ENCODE data around the gene EIF4G3. TPM values are rescaled to one million over a fixed set of nuclear protein-coding genes. Genes with fewer than 3 reads are reported as not detected.

Gene EIF4G3
- total and polyA plus RNA-seq, 9 of the 15 experiments (the other 6 are each of a cell fraction or from before 2014, with no cell fraction given): 6.7 to 40.5 (median 32.1) TPM

GRCh38 chr1:20786253-20787028 lies 390.3 kb downstream of the EIF4G3 start (continued):
- TF ChIP-seq ZNF174 (CRISPR knock-in tag; IDR thresholded peaks at IDR 0.05) (no peak), ZNF79 (CRISPR knock-in tag; IDR thresholded peaks at IDR 0.05; ENCODE audit: low read depth) (no peak), RNF219 (CRISPR knock-in tag; IDR thresholded peaks at IDR 0.05) (no peak), RBM22 (IDR thresholded peaks at IDR 0.05; ENCODE audit: low read depth, low read length, poor library complexity, severe bottlenecking) (peak; percentile 89), TBL1XR1 (IDR thresholded peaks at IDR 0.05; ENCODE audit: low read length in 2 of 2) (no peak; a peak in 3 of 4 replicates), SLC30A9 (CRISPR knock-in tag; IDR thresholded peaks at IDR 0.05) (0 out of 2 replicates have a peak, but pooled peaks have one; percentile 50), PCBP2 (IDR thresholded peaks at IDR 0.05; ENCODE audit: low read depth, low read length, poor library complexity, severe bottlenecking) (no peak), SMAD4 (CRISPR knock-in tag; conservative IDR thresholded peaks at IDR 0.05) (peak; percentile 18; the same call in 1 of the 2 replicates), HDAC2 (IDR thresholded peaks at IDR 0.05) (no peak), CBX8 (IDR thresholded peaks at IDR 0.05; ENCODE audit: borderline replicate concordance, extremely low read depth, low read depth, low read length, poor library complexity, severe bottlenecking) (no peak), ZMIZ1 (IDR thresholded peaks at IDR 0.05; ENCODE audit: low read depth in 2 of 2, low read length in 2 of 2) (no peak; a peak in 1 of 4 replicates), ZBTB1 (CRISPR knock-in tag; IDR thresholded peaks at IDR 0.05; ENCODE audit: borderline replicate concordance, low read depth) (0 out of 2 replicates have a peak, but pooled peaks have one; percentile 71), MEF2D (tag; conservative IDR thresholded peaks at IDR 0.05; ENCODE audit: low read depth) (no peak), ZNF398 (CRISPR knock-in tag; IDR thresholded peaks at IDR 0.05) (no peak), MAFF (IDR thresholded peaks at IDR 0.05; ENCODE audit: low read length) (no peak), STAT5A (IDR thresholded peaks at IDR 0.05; ENCODE audit: borderline replicate concordance, low read length) (no peak), RBM25 (IDR thresholded peaks at IDR 0.05; ENCODE audit: low read depth, low read length, severe bottlenecking) (peak; percentile 97), ELF4 (CRISPR knock-in tag; IDR thresholded peaks at IDR 0.05) (no peak)

All from K562 (cell line).